ENCODE data around the gene ZNF835.
"Not testable (repeated sequence)": the region's sequence is repeated elsewhere in the genome, so short reads cannot be mapped to it uniquely, and the experiment has no call there.

The ZNF835 gene

DNA sequence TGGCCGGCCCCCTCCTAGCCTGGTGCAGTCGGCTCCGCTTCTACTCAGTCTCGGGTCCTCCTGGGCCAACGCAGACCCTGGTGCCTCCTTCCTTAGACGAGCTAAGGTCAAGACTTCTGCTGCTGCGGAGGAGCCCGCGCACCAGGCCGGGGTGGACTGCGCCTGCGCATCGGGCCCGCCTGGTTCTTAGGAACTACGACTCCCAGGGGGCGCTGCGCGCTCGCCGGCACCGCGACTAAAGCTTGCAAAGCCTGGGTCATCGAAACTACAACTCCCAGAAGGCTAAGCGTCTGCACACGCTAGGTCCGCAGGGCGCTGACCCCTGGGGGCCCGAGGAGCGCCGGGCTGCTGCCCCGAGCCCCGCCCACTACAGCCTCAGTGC is at the start of gene ZNF835:
Gene ZNF835, minus strand, starts transcription at position 145 of the 382 bp plus-strand sequence. CDS start 6,559 bp downstream, outside the sequence.
- no peak within 1 kb of the TSS for H3K27ac ChIP-seq
- no peak for DNase-seq (ENCODE audit: low read depth, low spot score)

DNA sequence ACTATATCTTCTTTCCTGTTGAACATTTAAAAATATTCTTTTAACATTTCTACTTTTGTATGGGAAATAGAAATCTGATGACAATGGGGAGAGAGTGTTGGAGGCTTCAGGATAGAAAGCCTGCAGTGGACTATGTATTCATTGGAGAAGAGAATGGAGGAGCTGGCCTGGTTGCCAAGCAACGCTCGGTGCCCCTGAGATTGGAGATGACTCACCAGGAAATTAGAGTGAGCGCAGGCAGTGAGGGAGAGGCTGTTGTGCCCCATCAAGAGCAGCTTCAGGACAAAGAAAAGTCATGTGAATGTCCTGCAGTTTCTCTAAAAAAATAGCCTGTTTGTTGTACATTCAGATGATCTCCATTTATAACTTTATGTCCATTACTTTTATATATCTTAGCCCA is 48.7 kb upstream of the ZNF835 start:
- no peak for DNase-seq (ENCODE audit: low read depth, low spot score)
- H3K27ac ChIP-seq, result no peak overlapping the region

DNA sequence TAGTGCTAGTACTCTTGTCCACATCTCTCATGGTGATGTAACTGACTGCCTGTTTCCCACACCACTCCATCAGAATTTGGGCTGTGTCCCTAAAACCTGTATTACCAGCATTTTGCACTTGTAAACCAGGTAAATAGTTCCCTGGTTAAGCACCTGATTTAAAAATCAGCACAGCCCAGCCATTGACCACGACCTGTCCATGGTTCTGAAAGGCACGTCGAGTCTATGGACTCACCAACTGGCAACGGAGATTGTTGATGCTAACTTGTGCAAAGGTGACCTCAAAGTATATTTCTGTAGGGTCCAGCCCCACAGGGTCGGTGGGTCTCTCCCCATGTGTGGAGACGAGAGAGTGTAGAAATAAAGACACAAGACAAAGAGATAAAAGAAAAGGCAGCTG is 46.7 kb upstream of the ZNF835 start:
- no peak for DNase-seq (ENCODE audit: low read depth, low spot score)
- H3K27ac ChIP-seq, result no peak overlapping the region

DNA sequence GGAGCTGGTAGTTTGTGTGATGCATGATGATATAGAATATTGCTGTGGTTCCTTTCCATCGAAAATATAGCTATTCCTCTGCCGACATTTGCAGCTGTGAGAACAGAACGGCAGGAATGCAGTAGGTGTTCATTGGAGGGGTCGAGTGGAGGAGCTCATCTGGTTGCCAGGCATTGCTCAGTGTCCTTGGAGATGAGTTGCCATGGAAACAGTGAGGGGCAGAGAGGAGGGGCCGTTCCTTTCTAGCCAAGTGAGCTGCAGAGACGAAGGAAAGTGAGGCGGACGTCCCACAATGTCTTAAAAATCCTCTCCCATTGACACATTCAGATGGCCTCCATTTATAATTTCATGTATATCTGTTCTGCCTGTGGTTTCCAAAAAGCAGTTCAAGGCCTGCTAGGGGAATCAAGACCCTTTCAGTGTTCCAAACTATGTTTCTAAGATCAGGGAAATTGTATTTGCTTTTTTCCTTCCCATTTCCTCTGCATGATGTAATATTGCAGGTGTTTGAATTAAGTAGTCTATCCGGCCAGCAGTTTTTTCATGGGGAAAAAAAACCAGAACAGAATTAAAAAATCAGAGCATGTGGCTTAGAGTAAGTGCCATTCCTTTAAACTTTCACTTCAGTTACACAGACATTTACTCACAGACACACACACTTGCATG is 41.2 kb upstream of the ZNF835 start:
- no peak overlapping the region for H3K27ac ChIP-seq
- no peak for DNase-seq (ENCODE audit: low read depth, low spot score)

DNA sequence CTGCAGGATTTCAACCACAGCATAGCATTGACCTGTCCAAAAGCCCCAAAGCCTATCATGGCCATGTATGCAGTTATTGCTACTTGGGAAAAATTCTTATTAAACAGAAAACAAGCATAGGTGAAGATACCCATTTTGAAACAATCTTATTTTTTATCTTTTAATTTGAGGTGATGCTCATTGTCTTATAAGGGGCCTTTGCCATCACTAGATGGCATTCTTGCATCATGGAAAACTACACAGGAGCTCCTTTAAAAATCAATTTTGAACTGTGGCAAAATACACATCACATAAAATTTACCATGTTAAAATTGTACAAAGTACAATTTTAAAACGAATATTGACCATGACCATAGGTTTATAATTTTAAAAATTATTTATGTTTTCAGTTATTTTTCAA is 38.9 kb upstream of the ZNF835 start:
- no peak overlapping the region for H3K27ac ChIP-seq

DNA sequence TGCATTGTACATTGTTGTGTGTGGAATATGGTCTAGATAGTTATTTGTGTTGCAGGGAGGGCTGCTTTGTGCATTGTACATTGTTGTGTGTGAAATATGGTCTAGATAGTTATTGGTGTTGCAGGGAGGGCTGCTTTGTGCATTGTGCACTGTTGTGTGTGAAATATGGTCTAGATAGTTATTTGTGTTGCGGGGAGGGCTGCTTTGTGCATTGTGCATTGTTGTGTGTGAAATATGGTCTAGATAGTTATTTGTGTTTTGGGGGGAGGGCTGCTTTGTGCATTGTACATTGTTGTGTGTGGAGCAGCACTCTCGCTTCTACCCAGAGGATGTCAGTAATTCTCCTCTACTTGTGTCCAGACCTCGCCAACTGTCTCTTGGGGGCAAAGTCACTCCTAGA is 36.3 kb upstream of the ZNF835 start:
- no peak for DNase-seq (ENCODE audit: low read depth, low spot score)
- H3K27ac ChIP-seq, result no peak overlapping the region

More for the DNA sequence above, 38.9 kb upstream of the ZNF835 start:
- DNase-seq (ENCODE audit: low read depth, low spot score), result no peak

DNA sequence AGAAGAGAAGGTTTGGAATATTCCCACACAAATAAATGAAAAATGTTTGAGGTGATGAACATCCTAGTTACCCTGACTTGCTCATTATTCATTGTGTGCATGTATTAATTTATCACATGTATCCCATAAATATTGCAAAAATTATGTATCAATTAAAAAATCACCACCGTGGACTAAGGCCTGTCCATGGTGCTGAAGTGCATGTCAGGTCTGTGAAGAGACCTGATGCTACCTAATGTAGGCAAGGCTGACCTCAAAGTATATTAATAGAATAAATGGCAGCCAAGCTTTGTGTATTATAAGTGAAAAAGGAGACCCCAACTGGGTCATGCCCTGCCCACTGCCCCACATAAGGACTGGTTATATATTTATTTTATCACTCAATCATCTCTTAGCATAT is 34.4 kb upstream of the ZNF835 start:
- DNase-seq (ENCODE audit: low read depth, low spot score), result no peak
- no peak overlapping the region for H3K27ac ChIP-seq

DNA sequence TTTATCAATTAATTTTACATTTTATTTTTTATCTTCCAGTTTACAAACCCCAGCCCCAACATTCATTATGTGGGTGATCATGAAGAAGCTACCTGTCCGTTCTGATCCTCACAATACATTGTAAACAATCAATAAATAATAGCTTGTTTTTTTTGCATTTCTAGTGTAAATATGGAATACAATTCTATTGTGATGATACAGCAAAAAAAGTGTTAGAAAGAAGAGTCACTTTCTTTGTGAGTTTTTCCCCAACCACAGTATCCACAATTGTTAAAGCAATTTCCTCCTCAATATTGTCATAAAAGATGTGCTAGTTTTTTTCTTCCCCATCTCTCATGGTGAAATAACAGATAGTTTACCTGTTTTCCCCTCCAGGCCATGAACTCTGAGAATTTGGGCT is 30.3 kb upstream of the ZNF835 start:
- H3K27ac ChIP-seq, result no peak overlapping the region
- DNase-seq (ENCODE audit: low read depth, low spot score), result no peak

DNA sequence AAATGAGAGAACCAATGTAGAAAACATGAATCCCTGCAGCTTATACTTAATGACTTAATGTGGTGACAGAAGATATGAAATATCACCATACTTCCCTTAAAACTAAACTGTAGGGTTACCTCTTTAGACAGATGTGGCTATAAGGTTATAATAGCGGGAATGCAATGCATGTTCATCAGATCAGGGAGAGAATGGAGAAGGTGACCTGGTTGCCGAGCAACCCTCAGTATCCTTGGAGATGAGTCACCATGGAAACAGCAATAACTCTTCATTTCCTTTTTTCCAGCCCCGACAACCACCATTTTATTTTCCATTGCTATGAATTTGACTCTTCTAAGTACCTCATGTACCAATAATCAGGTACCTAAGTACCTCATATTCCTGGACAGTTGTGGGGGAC is 28.0 kb upstream of the ZNF835 start:
- no peak for DNase-seq (ENCODE audit: low read depth, low spot score)
- H3K27ac ChIP-seq, result no peak overlapping the region

DNA sequence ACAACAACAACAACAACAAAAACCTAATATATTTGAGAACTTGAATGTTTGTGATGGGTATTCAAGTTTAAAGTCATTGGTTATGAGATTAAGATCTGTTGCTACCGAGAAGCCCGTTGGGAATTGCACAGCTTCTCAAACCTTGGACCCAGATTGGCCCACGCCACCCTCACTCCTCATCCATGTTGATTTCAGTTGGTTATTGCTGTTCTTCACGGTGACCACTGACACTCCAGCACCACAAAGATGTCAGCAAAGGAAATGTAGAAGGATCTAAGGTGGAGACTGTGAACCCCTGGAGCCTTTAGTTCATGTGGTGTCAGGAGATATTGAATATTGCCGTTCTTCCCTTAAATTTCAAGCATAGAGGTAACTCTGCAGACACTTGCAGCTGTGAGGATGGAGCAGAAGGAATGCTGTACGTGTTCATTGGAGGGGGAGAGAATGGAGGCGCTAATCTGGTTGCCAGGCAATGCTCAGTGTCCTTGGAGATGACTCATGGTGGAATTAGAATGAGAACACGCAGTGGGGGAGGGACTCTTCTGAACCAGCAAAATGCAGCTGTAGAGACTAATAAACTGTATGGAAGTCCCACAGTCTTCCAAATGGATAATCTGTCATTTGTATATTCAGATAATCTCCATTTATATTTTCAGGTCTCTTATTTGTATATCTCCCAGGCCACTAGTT is 20.8 kb upstream of the ZNF835 start:
- DNase-seq (ENCODE audit: low read depth, low spot score), result no peak

DNA sequence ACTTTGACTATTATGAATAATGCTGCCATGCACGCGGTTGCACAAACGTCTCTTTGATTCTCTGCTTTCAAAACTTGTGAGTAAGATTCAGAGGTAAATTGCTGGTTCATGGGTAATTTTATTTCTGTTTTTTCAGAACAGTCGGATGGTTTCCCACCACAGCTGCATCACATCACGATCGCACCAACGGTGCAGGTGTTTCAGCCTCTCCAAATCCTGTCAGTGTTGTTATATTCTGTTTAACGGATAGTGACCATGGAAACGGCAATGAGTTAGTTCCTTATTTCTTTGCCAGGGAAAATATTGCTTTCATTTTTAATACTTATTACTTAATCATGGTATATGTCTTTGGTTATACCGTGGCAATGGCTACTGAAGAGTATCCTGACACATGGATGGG is 19.1 kb upstream of the ZNF835 start:
- DNase-seq (ENCODE audit: low read depth, low spot score), result no peak

More for the DNA sequence above, 20.8 kb upstream of the ZNF835 start:
- no peak overlapping the region for H3K27ac ChIP-seq

DNA sequence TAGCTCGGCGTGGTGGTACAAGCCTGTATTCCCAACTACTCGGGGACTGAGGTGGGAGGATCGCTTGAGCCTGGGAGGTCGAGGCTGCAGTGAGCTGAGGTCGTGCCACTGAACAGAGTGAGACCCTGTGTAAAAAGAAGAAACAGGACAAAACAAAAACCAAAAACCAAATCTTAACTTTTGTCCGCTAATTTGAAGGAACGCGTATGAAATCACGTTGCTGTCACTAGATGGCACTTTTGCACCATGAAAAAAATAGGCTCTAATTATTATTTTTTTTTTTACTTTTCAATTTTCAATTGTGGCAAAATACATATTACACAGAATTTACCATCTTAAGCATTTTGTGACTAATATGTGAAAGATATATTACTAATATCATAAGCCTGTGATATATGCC is 17.6 kb upstream of the ZNF835 start:
- DNase-seq (ENCODE audit: low read depth, low spot score), result no peak
- no peak overlapping the region for H3K27ac ChIP-seq

More for the DNA sequence above, 19.1 kb upstream of the ZNF835 start:
- H3K27ac ChIP-seq, result no peak overlapping the region

DNA sequence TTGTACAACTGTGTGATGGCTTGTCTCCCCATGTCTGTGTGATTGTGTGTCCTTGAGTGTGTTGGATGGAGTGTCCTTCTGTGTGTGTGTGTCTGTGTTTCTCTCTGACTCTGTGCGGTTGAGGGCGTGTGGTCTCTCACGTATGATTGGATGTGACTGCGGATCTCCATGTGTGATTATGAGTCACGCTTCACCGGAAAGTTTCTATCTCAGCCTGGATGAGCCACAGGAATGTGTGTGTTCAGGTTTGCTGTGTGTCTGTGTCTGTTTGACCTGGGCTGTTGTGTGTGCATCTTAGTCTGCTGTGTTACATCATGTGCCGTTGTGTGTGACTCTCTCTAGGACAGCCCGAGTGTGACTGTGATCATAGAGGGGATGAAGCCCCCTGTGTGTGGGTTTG is 15.5 kb upstream of the ZNF835 start:
- DNase-seq (ENCODE audit: low read depth, low spot score), result no peak

DNA sequence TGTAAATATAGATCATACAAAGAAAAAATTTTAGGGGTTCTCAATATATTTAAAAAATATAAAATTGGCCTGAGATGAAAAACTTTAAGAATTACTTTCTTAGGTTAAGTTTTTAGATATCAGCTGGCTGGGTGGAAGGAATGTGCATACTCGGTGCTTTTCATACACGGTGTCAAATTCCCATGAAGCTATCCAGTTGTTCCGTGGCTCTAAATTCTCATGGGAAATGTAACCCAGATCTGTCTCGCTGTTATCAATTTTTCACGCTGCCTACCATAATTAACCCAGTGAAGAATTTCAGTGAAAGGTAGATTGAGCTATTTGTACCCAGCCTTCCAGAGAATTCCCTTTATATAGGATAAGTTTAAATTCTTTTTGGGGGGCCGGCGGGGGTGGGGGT is 11.6 kb upstream of the ZNF835 start:
- no peak for DNase-seq (ENCODE audit: low read depth, low spot score)
- no peak overlapping the region for H3K27ac ChIP-seq

More for the DNA sequence above, 15.5 kb upstream of the ZNF835 start:
- H3K27ac ChIP-seq, result no peak overlapping the region

DNA sequence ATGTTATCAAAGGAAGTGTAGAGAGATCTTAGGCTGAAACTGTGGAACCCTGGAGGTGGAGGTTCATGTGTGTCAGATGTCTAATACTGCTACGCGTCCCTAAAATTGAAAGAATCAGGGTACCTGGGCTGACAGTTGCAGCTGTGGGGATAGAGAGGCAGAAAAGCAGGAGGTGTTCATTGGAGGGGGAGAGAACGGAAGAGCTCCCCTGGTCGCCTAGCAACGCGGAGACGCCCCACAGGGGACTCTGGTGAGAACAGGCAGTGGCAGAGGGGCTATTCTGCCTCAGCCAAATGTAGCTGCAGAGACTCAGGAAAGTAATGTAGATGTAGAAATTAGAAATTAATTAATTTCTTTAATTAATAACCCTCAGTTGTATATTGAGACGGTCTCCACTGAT is 10.1 kb upstream of the ZNF835 start:
- no peak for DNase-seq (ENCODE audit: low read depth, low spot score)
- H3K27ac ChIP-seq, result no peak overlapping the region

DNA sequence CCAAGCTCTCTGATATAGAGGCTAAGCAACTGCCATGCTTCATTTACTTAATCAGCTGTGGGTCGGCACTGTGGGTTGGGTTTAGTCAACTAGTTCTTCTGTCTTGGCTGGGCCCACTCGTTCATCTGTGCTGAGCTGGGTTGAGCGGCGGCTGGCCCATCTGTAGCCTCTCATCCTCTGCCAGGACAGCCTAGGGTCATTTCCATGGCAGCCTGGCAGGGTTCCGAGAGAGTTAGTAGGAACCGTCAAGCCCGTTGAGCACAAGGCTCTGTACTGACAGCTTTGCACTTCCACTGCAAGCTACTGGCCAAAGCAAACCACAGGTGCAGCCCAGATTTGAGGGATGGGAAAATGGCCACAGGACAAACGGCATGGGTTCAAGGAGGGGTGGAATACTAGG is 6.6 kb upstream of the ZNF835 start:
- no peak overlapping the region for H3K27ac ChIP-seq

DNA sequence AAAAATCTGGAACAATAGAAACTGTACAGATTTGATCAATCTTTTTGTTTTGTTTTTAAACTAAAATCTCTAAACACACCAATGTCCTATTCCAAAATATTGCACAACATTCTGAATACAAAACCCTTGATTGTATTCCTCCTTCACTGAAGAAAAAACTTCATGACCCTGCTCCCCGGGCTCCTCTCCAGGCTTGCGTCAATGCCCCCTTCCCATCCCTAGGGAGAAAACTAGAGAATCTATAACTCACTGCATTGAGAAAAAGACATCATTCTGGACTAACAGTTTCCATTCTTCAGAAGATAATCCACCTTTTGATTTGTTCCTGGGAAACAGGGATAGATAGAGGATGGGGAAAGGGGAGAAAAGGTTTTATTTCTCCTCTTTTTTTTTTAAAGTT is 1.1 kb upstream of the ZNF835 start:
- H3K27ac ChIP-seq; DNase-seq (ENCODE audit: low read depth, low spot score): not testable (repeated sequence)

More for the DNA sequence above, 6.6 kb upstream of the ZNF835 start:
- DNase-seq (ENCODE audit: low read depth, low spot score), result no peak

DNA sequence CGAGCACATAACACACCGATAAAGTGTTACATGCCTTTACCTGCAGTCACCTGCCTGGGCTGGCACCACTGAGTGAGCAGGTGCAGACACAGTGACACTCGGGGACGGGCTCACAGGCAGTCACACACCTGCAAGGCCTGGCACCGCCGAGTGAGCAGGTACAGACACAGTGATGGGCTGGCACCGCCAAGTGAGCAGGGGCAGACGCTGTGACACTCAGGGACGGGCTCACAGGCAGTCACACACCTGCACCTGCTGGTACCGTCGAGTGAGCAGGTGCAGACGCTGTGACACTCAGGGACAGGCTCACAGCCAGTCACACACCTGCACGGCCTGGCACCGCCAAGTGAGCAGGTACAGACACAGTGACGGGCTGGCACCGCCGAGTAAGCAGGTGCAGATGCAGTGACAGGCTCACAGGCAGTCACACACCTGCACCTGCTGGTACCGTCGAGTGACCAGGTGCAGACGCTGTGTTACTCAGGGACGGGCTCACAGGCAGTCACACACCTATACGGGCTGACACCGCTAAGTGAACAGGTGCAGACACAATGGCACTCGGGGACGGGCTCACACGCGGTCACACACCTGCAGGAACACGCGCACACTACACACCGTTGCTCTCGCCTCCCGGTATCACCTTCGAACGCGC is 470 bp downstream of the ZNF835 start:
- no peak overlapping the region for H3K27ac ChIP-seq
- DNase-seq (ENCODE audit: low read depth, low spot score), result no peak

DNA sequence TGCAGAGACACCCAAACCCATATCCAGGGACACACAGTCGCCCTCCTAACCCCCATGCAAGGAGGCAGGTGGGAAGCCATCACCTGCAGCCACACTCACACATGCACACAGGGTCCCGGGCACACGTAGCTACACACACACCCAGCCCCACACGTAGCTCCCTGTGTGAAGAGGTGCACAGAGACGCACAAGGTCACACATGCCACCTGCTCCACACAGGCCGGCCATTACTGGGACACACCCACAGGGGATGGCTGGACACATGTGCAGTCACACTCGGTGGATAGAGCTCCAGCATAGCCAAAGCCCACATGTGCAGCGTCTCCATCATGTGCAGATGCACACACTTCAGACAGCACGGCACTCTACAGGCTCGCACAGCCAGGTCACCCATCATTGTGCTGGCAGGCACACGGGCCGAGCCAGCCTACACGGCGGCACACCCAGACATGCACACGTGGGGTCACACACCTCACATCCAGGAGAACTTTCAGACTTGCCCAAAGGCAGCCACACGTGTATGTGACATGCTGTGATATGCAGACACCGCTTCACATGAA is 1.1 kb downstream of the ZNF835 start:
- no peak overlapping the region for H3K27ac ChIP-seq
- DNase-seq (ENCODE audit: low read depth, low spot score), result no peak

DNA sequence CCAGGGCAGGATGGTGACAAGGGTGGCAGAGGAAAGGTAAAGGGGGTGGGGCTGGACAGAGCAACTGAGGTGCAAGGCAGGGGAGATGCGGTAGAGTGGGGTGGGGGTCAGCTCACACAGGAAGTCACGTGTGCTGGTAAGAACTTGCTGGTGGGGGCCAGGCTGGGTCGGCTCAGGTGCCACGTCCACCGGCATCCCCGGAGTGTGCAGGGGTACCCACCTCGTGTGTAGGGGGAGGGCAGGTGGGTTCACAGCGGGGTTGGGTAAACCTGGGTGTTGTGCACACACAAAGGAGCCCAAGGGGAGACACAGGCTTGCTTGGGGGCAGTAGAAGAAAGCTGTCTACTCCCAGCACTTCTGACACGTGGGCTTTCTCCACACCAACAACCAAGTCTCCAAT is 2.9 kb downstream of the ZNF835 start:
- no peak overlapping the region for H3K27ac ChIP-seq
- DNase-seq (ENCODE audit: low read depth, low spot score), result no peak

DNA sequence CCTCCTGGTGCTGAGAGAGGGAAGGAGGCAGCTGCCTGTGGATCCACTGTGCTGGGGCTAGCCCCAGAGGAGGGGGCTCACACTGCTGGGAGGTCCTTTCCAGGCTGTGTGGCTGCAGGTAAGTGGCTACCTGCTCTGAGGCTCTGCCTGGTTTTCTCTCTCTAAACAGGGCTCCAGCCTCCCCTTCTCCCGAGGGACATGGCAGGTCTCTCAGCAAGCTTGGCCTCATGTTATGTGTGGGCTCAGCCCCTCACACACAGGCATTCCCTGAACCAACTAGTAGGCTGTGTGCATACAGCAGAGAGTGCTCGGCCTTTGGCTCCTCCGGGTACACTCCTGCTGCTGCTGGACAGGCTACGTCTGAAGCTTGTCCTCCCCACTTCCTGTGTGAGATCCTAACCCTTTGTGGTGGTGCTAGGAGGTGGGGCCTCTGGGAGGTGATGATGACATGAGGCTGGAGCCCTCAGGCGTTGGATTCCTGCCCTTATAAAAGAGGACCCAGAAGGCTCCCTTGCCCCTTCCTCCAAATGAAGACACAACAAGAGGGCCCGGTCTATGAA is 4.2 kb downstream of the ZNF835 start:
- no peak for DNase-seq (ENCODE audit: low read depth, low spot score)
- no peak overlapping the region for H3K27ac ChIP-seq

Measured in epithelial cell of prostate (primary cell).